SK-N-MC (cell line): ENCODE data around the gene NUDT19.
"Not testable (repeated sequence)": the region's sequence is repeated elsewhere in the genome, so short reads cannot be mapped to it uniquely, and the experiment has no call there.

Source experiments
- DNase-seq: peaks from one replicate; pipeline ENCODE4 v3.0.0-alpha.2; 2011; ENCODE audit warnings: low read depth, low spot score
- H3K27ac ChIP-seq: fragments of 200-600 bp; sonication (generic); 2 replicates; pipeline ENCODE4 v1.5.1; 2016; ENCODE audit warnings: mixed run types
- H3K36me3 ChIP-seq: fragments of 200-600 bp; sonication (generic); 2 replicates; pipeline ENCODE4 v1.6.1; 2017; ENCODE audit warnings: antibody characterized with exemption, low read length, mixed read lengths; ENCODE audit not compliant: insufficient read depth
- H3K4me3 ChIP-seq: fragments of 200-600 bp; sonication (generic); 2 replicates; pipeline ENCODE4 v1.5.1; 2016
- H3K9ac ChIP-seq: fragments of 200-600 bp; sonication (generic); 2 replicates; pipeline ENCODE4 v1.8.0; 2017; ENCODE audit warnings: mixed run types, mixed read lengths; ENCODE audit not compliant: insufficient read length
- H3K9me3 ChIP-seq: fragments of 200-600 bp; sonication (generic); 2 replicates; pipeline ENCODE4 v1.6.1; 2017; ENCODE audit warnings: low read depth, mild to moderate bottlenecking, antibody characterized with exemption, low read length, moderate library complexity, mixed read lengths
- EZH2 ChIP-seq: fragments of 200-600 bp; sonication (generic); IDR thresholded peaks from one replicate; pipeline ENCODE4 v1.6.1; 2017; ENCODE audit warnings: antibody characterized with exemption
- FOXP2 ChIP-seq: optimal IDR thresholded peaks from 2 replicates; pipeline ENCODE3; 2011; ENCODE audit warnings: mild to moderate bottlenecking, moderate library complexity; ENCODE audit not compliant: insufficient read depth; ENCODE audit errors: extremely low read length, control extremely low read depth
- POLR2AphosphoS5 ChIP-seq: IDR thresholded peaks from 2 replicates; pipeline ENCODE4 v1.6.1; 2012; ENCODE audit warnings: mild to moderate bottlenecking, low read depth, low read length, borderline replicate concordance

The NUDT19 gene

DNA sequence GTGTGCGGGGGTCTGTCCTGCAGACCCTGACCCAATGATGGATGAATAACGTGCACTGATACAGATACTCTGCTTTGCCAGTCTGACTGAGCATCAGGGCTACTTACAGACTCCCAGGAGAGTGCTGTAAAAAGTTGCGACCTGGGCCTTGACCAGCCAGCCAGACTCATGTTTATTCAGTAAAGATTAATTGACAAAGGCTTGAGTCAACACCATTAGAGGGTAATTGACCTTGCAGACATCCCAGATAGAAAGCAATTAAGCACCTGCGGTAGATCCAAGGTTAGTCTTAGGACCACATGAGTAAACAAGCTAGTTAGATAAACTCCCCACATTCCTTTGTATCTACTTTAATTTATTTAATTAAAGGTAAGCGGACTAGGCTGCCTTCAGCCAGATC lies 10.4 kb downstream of the NUDT19 start:
- TF ChIP-seq FOXP2, result no peak
- TF ChIP-seq POLR2AphosphoS5, result no peak
- TF ChIP-seq EZH2, result no peak
- 0 out of 2 replicates have a peak, but pooled peaks cover 3% of the 10 kb centered on the region for H3K9me3 ChIP-seq
- peaks cover 61% of the 10 kb centered on the region for H3K36me3 ChIP-seq
- no peak for DNase-seq
- H3K4me3 ChIP-seq, result no peak overlapping the region
- H3K27ac ChIP-seq, result no peak overlapping the region
- no peak overlapping the region for H3K9ac ChIP-seq

DNA sequence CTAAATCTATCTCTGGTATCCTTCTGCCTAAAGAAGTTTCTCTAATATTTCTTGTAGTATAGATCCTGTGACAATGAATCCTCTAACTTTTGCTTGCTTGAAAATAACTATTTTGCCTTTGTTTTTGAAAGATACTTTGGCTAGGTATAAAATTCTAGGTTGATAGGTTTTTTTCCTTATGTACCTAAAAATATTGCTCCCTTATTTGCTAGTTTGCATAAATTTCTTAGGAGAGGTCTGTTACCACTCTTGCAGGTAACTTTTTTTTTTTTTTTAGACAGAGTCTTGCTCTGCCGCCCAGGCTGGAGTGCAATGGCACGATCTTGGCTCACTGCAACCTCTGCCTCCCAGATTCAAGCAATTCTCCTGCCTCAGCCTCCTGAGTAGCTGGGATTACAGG lies 12.4 kb downstream of the NUDT19 start:
- H3K9ac ChIP-seq, result not testable (repeated sequence)
- H3K36me3 ChIP-seq, result peaks cover 43% of the 10 kb centered on the region

DNA sequence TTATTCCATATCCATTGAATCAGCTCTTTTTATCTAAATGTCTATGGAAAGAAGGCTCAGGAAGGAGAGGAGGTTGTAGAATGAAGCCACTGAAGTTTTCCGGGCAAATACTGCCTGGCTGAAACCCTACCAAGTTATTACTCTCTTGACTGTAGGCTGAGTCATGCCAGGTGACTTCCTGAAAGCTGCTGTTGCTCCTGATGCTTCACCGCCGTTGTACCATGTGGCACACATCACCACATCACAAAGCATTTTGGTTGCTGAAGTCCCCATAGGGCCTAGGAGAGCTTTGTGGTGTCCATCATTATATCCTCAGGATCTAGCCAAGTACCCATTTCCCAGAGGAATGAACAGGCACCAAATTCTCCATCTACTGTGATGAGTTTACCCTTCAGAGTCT lies 16.8 kb downstream of the NUDT19 start:
- no peak overlapping the region for H3K4me3 ChIP-seq
- no peaks in the 10 kb centered on the region for H3K9me3 ChIP-seq
- no peak for DNase-seq
- H3K9ac ChIP-seq, result no peak overlapping the region
- no peak overlapping the region for H3K27ac ChIP-seq
- H3K36me3 ChIP-seq, result peaks cover 18% of the 10 kb centered on the region
- TF ChIP-seq EZH2 (no peak), POLR2AphosphoS5 (no peak), FOXP2 (no peak)

More for the DNA sequence above, 12.4 kb downstream of the NUDT19 start:
- not testable (repeated sequence) for H3K4me3 ChIP-seq, DNase-seq, H3K9me3 ChIP-seq, H3K27ac ChIP-seq

DNA sequence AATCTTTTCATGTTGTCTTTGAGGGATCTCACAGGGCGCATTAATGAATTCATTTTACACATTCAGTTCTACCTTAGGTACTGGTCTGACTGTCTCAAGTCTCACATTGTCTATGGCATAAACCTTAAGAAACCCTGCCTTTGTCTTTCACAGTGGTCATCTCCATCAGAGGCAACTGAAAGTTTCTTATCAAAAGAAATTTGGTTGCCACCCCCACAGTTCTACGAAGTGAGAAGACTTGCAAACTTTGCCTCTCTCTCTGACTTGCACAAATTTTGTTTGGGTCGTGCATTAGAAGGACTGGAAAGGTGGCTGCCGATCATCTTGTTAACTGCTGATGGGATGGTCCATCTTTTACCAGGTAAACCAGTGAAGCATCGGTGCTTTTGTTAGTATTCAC lies 17.4 kb downstream of the NUDT19 start:
- H3K9me3 ChIP-seq, result no peaks in the 10 kb centered on the region
- no peak overlapping the region for H3K9ac ChIP-seq
- H3K4me3 ChIP-seq, result no peak overlapping the region
- H3K27ac ChIP-seq, result no peak overlapping the region
- peaks cover 16% of the 10 kb centered on the region for H3K36me3 ChIP-seq
- no peak for DNase-seq
- TF ChIP-seq POLR2AphosphoS5, result no peak
- no peak for TF ChIP-seq EZH2
- TF ChIP-seq FOXP2, result no peak

DNA sequence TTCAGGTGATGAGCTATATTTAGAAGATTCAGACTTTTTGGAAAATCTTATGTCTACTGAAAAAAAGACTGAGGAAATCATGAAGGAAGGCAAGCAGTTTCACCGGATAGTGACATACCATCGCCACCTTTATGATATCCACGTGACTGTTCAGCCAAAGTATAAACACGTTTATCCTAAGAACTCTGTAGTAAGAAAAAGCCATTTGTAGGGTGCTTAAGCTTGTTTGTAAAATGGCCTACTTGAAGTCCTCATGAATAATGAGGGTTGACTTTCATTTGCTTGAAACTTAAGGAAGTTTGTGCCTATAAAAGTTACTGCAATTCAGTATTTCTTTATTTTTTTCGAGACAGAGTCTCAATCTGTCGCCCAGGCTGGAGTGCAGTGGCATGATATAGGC lies 20.1 kb downstream of the NUDT19 start:
- H3K36me3 ChIP-seq, result peaks cover 8% of the 10 kb centered on the region
- no peak overlapping the region for H3K4me3 ChIP-seq
- H3K27ac ChIP-seq, result no peak overlapping the region
- DNase-seq, result no peak
- no peaks in the 10 kb centered on the region for H3K9me3 ChIP-seq
- no peak for TF ChIP-seq FOXP2
- TF ChIP-seq POLR2AphosphoS5, result no peak
- no peak for TF ChIP-seq EZH2
- H3K9ac ChIP-seq, result no peak overlapping the region

DNA sequence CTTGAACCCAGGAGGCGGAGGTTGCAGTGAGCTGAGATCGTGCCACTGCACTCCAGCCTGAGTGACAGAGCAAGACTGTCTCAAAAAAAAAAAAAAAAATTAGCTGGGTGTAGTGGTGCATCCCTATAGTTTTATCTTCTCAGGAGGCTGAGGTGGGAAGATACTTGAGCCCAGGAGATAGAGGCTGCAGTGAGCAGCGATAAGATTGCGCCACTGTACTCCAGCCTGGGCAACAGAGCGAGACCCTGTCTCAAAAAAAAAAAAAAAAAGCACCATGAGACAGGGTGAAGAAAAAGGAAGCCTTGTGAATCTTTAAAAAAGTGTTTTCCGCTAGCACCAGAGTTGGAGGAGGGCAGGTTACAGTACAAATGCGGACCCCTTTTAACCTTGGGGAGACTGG lies 24.6 kb downstream of the NUDT19 start:
- H3K36me3 ChIP-seq, H3K4me3 ChIP-seq, H3K9me3 ChIP-seq, H3K9ac ChIP-seq, H3K27ac ChIP-seq, DNase-seq: not testable (repeated sequence)

DNA sequence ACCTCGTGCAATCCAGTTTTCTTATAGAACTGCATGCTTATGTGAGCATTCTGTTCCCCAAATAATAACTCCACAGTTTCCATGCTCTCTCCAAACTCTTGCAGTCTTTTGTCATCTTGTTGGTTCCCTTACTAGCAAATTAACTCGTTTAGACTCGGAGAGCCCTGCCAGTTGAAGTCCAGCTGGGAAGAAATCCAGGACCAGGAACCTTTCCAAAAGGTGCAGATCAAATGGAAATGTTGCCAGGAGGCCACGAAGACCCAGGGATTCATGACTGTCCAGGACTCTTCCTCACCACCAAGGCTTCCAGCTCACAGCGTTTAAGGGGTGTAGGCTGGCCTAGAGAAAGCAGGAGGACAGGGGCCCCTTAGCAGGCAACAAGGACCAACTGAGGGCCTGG lies 25.9 kb downstream of the NUDT19 start:
- no peak overlapping the region for H3K9ac ChIP-seq
- TF ChIP-seq EZH2, result no peak
- no peaks in the 10 kb centered on the region for H3K9me3 ChIP-seq
- no peak overlapping the region for H3K4me3 ChIP-seq
- DNase-seq, result no peak
- H3K27ac ChIP-seq, result no peak overlapping the region
- peaks cover 4% of the 10 kb centered on the region; the same call in 1 of the 2 replicates for H3K36me3 ChIP-seq

DNA sequence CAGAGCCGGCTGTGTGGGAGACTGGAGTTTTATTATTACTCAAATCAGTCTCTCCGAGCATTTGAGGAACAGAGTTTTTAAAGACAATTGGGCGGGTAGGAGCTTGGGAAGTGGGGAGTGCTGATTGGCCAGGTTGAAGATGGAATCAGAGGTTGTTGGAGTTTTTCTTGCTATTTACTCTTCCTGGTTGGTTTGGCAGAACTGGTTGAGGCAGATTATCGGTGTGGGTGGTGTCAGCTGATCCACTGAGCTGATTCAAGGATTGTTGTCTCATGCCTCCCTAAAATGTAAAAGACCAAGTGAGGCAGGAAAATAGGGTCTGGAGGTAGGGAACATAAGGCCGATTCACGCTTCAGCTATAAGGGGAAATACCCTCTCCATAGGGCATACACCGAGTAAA lies 26.7 kb downstream of the NUDT19 start:
- H3K9ac ChIP-seq, result no peak overlapping the region
- H3K9me3 ChIP-seq, result no peaks in the 10 kb centered on the region
- no peak for DNase-seq
- 0 out of 2 replicates have a peak, but pooled peaks cover 4% of the 10 kb centered on the region for H3K36me3 ChIP-seq
- TF ChIP-seq POLR2AphosphoS5, result no peak
- TF ChIP-seq FOXP2, result no peak
- no peak for TF ChIP-seq EZH2
- H3K4me3 ChIP-seq, result no peak overlapping the region
- peak overlapping the region; percentile 46; the same call in 1 of the 2 replicates for H3K27ac ChIP-seq

DNA sequence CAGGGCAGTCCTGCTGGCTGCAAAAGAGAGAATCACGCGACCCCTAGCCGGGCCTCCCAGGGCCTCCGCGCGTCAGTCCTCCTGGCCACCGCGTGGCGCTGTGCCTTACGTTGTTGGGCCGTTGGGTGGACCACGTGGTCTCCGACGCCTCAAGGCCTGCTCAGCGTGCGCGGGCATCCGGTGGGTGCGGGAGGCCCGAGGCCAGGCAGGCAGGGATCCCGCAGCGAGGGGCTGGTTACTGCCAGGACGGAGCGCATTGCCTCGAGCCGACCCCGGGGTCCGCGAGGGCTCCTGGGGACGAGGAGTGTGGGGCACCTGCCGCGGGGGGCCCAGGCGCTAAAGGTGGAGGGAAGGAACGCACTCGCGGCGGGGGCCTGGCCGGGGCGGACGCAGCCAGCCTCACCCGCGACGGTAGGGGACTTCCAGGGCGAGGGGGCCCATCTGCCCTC lies 28.0 kb downstream of the NUDT19 start, which contains the start of gene TDRD12:
Gene TDRD12 (plus strand): TSS at position 157 of the 449 bp plus-strand sequence. CDS start 306 bp downstream, outside the sequence.
- no peak within 1 kb of the TSS for H3K9ac ChIP-seq
- DNase-seq, result no peak

More for the DNA sequence above, 28.0 kb downstream of the NUDT19 start, which contains the start of gene TDRD12:
- peak within 1 kb of the TSS; percentile 46; the same call in 1 of the 2 replicates for H3K27ac ChIP-seq
- TF ChIP-seq EZH2, result no peak
- TF ChIP-seq POLR2AphosphoS5, result no peak
- no peak within 1 kb of the TSS for H3K4me3 ChIP-seq
- H3K36me3 ChIP-seq, result no peaks in the 10 kb centered on the region
- no peaks in the 10 kb centered on the region for H3K9me3 ChIP-seq
